SK-N-SH (cell line): Measurements from ENCODE around the gene PEAK1. TPM values are rescaled to one million over a fixed set of nuclear protein-coding genes. Genes with fewer than 3 reads are reported as not detected.

Experiments used
- CTCF ChIA-PET: fragments of 300-600, 350-600 bp; formaldehyde crosslinking; extraction: SDS; loops from one replicate; lab custom pipeline; 2021; lab: Yijun Ruan, JAX
- POLR2A ChIA-PET: fragments of 350-600 bp; sonication (Branson Sonifier 250); formaldehyde crosslinking; extraction: SDS; loops from one replicate; lab custom pipeline; 2020; ENCODE audit warnings: antibody characterized with exemption, inconsistent platforms; lab: Yijun Ruan, JAX
- DNase-seq: peaks from one replicate; pipeline ENCODE4 v3.0.0; 2012
- H2AFZ ChIP-seq: fragments of 200-600 bp; sonication (generic); 2 replicates; pipeline ENCODE4 v1.8.1; 2016; ENCODE audit warnings: antibody characterized with exemption, mild to moderate bottlenecking, low read depth
- H3F3A ChIP-seq: fragments of 200-600 bp; sonication (generic); replicated peaks from 2 replicates; pipeline ENCODE3; 2016; ENCODE audit warnings: antibody characterized with exemption, mild to moderate bottlenecking; ENCODE audit not compliant: insufficient read depth
- H3K27ac ChIP-seq, 2 experiments: fragments of 200-500 bp in 1 of 2; fragments of 200-600 bp in 1 of 2; sonication (Bioruptor generic) in 1 of 2; sonication (generic), shearing (Covaris generic) in 1 of 2; 2 replicates each; pipeline versions ENCODE4 v1.5.1 to v1.6.1; 2014 to 2016; ENCODE audit warnings: low read depth in 2 of 2, inconsistent platforms in 1 of 2, low read length in 1 of 2, mild to moderate bottlenecking in 1 of 2, mixed read lengths in 1 of 2
- H3K27me3 ChIP-seq: fragments of 200-600 bp; sonication (generic), shearing (Covaris generic); 2 replicates; pipeline ENCODE4 v1.6.1; 2016; ENCODE audit warnings: mixed run types; ENCODE audit not compliant: insufficient read depth
- H3K36me3 ChIP-seq, 2 experiments: fragments of 200-500 bp in 1 of 2; fragments of 200-600 bp in 1 of 2; sonication (Bioruptor generic) in 1 of 2; sonication (generic) in 1 of 2; replicated peaks in 1 of 2; 2 replicates each; pipeline versions ENCODE3 to v1.5.1; 2014 to 2016; ENCODE audit warnings: low read length in 1 of 2, mild to moderate bottlenecking in 1 of 2; ENCODE audit not compliant: insufficient read depth in 2 of 2, control insufficient read depth in 1 of 2
- H3K4me1 ChIP-seq, 2 experiments: fragments of 200-500 bp in 1 of 2; fragments of 200-600 bp in 1 of 2; sonication (Bioruptor generic) in 1 of 2; sonication (generic), shearing (Covaris generic) in 1 of 2; 2 replicates each; pipeline versions ENCODE4 v1.5.1 to v1.6.1; 2014 to 2016; ENCODE audit warnings: low read depth in 1 of 2, low read length in 1 of 2, mixed run types in 1 of 2; ENCODE audit not compliant: insufficient read depth in 2 of 2, control insufficient read depth in 1 of 2
- H3K4me2 ChIP-seq: fragments of 200-600 bp; sonication (generic), shearing (Covaris generic); 2 replicates; pipeline ENCODE4 v1.6.1; 2017; ENCODE audit warnings: mixed run types
- H3K4me3 ChIP-seq, 2 experiments: fragments of 200-500 bp in 1 of 2; fragments of 200-600 bp in 1 of 2; sonication (Bioruptor generic) in 1 of 2; sonication (generic), shearing (Covaris generic) in 1 of 2; 2 replicates each; pipeline versions ENCODE4 v1.5.1 to v1.8.1; 2014 to 2016; ENCODE audit warnings: low read depth in 2 of 2, inconsistent platforms in 1 of 2, low read length in 1 of 2, mild to moderate bottlenecking in 1 of 2, mixed read lengths in 1 of 2, moderate library complexity in 1 of 2
- H3K79me2 ChIP-seq: fragments of 200-600 bp; sonication (generic); 2 replicates; pipeline ENCODE4 v1.8.1; 2017; ENCODE audit warnings: mild to moderate bottlenecking; ENCODE audit not compliant: insufficient read depth
- H3K9ac ChIP-seq: fragments of 200-600 bp; sonication (generic); 2 replicates; pipeline ENCODE4 v1.6.1; 2017; ENCODE audit warnings: mixed run types
- H3K9me2 ChIP-seq: fragments of 200-600 bp; sonication (generic); 2 replicates; pipeline ENCODE4 v1.6.1; 2017; ENCODE audit warnings: mixed run types
- H3K9me3 ChIP-seq: fragments of 200-600 bp; sonication (generic); 2 replicates; pipeline ENCODE4 v1.6.1; 2017; ENCODE audit warnings: mixed run types, mild to moderate bottlenecking, moderate library complexity
- H4K20me1 ChIP-seq: fragments of 200-600 bp; sonication (generic); 2 replicates; pipeline ENCODE4 v1.6.1; 2017; ENCODE audit warnings: mild to moderate bottlenecking, mixed run types; ENCODE audit not compliant: insufficient read depth
- EP300 ChIP-seq, 2 experiments: IDR thresholded peaks; 2 replicates each; pipeline versions ENCODE4 v1.4.0 to v1.6.1; 2012; ENCODE audit warnings: borderline replicate concordance in 1 of 2, low read depth in 1 of 2, low read length in 1 of 2
- EZH2phosphoT487 ChIP-seq: fragments of 200-600 bp; sonication (generic); IDR thresholded peaks from 2 replicates; pipeline ENCODE4 v1.6.1; 2017; ENCODE audit warnings: low read depth, mixed run types, mild to moderate bottlenecking, antibody characterized with exemption, moderate library complexity, borderline replicate concordance
- GABPA ChIP-seq: IDR thresholded peaks from 2 replicates; pipeline ENCODE4 v1.4.0; 2012; ENCODE audit warnings: low read depth, mild to moderate bottlenecking
- NFIC ChIP-seq: IDR thresholded peaks from 2 replicates; pipeline ENCODE4 v1.4.0; 2012; ENCODE audit warnings: borderline replicate concordance
- NRF1 ChIP-seq: IDR thresholded peaks from 2 replicates; pipeline ENCODE4 v1.6.1; 2012; ENCODE audit warnings: low read depth, mild to moderate bottlenecking, low read length
- POLR2AphosphoS5 ChIP-seq: IDR thresholded peaks from 2 replicates; pipeline ENCODE4 v1.6.1; 2012; ENCODE audit warnings: low read depth, low read length
- RCOR1 ChIP-seq: fragments of 150-350 bp; IDR thresholded peaks from 2 replicates; pipeline ENCODE4 v1.6.1; 2017; ENCODE audit warnings: antibody characterized with exemption, low read length
- RFX5 ChIP-seq: IDR thresholded peaks from 2 replicates; pipeline ENCODE4 v1.6.1; 2012; ENCODE audit warnings: mild to moderate bottlenecking, improper control_type of control experiment, low read length
- TCF12 ChIP-seq: IDR thresholded peaks from 2 replicates; pipeline ENCODE4 v1.4.0; 2012
- TEAD4 ChIP-seq: IDR thresholded peaks from 2 replicates; pipeline ENCODE4 v1.4.0; 2012; ENCODE audit warnings: mild to moderate bottlenecking, borderline replicate concordance; ENCODE audit not compliant: insufficient read depth
- WGBS: methylation state at CpG from one replicate; pipeline ENCODE4 v1.1.6; 2017; ENCODE audit warnings: low lambda C conversion rate; 5-methylcytosine and 5-hydroxymethylcytosine counted together
- polyA plus RNA-seq, 3 experiments: library from polyadenylated mRNA; depleted of rRNA; stranded (reverse); fragments of >200 nt; gene quantifications; 2 replicates each; pipeline ENCODE4 v1.2.3, GENCODE V29; 2012
- TF ChIP-seq, protein P1 (sequence below): IDR thresholded peaks from 2 replicates; pipeline ENCODE4 v1.4.0; 2012; ENCODE audit warnings: low read depth
- TF ChIP-seq, protein P2 (sequence below): IDR thresholded peaks from 2 replicates; pipeline ENCODE4 v1.6.1; 2012; ENCODE audit warnings: mild to moderate bottlenecking, low read depth, low read length, moderate library complexity
- TF ChIP-seq, protein P3 (sequence below): IDR thresholded peaks from 2 replicates; pipeline ENCODE4 v1.4.0; 2012; ENCODE audit warnings: low read depth, borderline replicate concordance

Gene PEAK1
- polyA plus RNA-seq, 1 of the 3 experiments (the other 2 are of a cell fraction): 9.0 TPM

DNA sequence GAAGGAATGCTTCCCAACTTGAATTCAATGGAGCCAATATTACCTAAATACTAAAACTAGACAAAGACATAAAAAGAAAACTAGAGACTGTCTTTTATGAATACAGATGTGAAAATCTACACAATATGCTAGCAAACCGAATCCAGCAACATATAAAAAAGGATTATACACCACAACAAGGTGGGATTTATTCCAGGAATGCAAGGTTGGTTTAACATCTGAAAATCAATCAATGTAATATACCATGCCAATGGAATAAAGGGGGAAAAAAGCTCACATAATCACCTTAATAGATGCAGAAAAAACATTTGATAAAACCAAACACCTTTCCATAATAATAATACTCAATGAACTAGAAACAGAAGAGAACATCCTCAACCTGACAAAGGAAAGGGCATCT lies 279.7 kb downstream of the PEAK1 start:
- no peak for DNase-seq
- Histone ChIP-seq H2AFZ (no peak overlapping the region), H3K9ac (no peak overlapping the region), H3K4me3 (no peak overlapping the region), H3K27ac (no peak overlapping the region), H3K9me2 (no peaks in the 10 kb centered on the region), H3F3A (peaks cover 29% of the 10 kb centered on the region), H3K27me3 (no peaks in the 10 kb centered on the region), H3K36me3 (peaks cover 0 to 39% of the 10 kb centered on the region in 2 experiments), H3K4me1 (peaks cover 0 to 14% of the 10 kb centered on the region in 2 experiments; a peak in 2 of 4 replicates), H3K9me3 (peaks cover 10% of the 10 kb centered on the region; the same call in 1 of the 2 replicates), H3K79me2 (peaks cover 16% of the 10 kb centered on the region; the same call in 1 of the 2 replicates), H3K4me2 (no peak overlapping the region), H4K20me1 (no peaks in the 10 kb centered on the region)
- 27% methylated on average over 1 of the region's 1 CpG for WGBS
- ChIA-PET CTCF (interaction anchor here (1.0 kb wide), 1 partner anchor 22 kb away, joined by 3 read pairs; no protein-coding TSS in a partner anchor), POLR2A (no interaction called here)
- TF ChIP-seq GABPA (no peak), EP300 (IDR thresholded peaks at IDR 0.05; ENCODE audit: borderline replicate concordance in 1 of 2, low read depth in 1 of 2, low read length in 1 of 2) (no peak), TEAD4 (no peak)
- TF ChIP-seq, protein P1, sequence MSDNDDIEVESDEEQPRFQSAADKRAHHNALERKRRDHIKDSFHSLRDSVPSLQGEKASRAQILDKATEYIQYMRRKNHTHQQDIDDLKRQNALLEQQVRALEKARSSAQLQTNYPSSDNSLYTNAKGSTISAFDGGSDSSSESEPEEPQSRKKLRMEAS: no peak

DNA sequence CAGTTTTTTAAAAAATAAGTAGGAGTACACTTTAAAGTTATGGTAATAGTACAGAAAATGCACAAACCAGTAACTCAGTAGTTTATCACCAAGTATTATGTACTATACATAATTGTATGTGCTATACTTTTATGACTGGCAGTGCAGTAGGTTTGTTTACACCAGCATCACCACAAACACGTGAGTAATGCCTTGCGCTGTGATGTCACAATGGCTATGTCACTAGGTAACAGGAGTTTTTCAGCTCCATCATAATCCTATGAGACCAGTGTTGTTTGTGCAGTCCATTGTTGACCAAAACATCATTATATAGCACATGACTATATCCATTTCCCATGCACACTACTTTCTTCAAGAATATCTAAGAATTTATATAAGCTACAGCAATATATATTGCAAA lies 280.6 kb downstream of the PEAK1 start:
- Histone ChIP-seq H3K27me3 (no peaks in the 10 kb centered on the region), H3K9me2 (no peaks in the 10 kb centered on the region), H3K27ac (no peak overlapping the region), H3K4me2 (no peak overlapping the region), H4K20me1 (no peaks in the 10 kb centered on the region), H3K79me2 (peaks cover 16% of the 10 kb centered on the region; the same call in 1 of the 2 replicates), H3F3A (peaks cover 21% of the 10 kb centered on the region), H3K9ac (no peak overlapping the region), H3K4me3 (no peak overlapping the region), H3K36me3 (peaks cover 0 to 42% of the 10 kb centered on the region in 2 experiments), H3K9me3 (peaks cover 10% of the 10 kb centered on the region; the same call in 1 of the 2 replicates), H2AFZ (no peak overlapping the region), H3K4me1 (peaks cover 0 to 10% of the 10 kb centered on the region in 2 experiments; a peak in 2 of 4 replicates)
- TF ChIP-seq NFIC (no peak), NRF1 (no peak), TCF12 (no peak), RCOR1 (no peak), RFX5 (no peak), EZH2phosphoT487 (no peak), POLR2AphosphoS5 (no peak)
- TF ChIP-seq, protein P2, sequence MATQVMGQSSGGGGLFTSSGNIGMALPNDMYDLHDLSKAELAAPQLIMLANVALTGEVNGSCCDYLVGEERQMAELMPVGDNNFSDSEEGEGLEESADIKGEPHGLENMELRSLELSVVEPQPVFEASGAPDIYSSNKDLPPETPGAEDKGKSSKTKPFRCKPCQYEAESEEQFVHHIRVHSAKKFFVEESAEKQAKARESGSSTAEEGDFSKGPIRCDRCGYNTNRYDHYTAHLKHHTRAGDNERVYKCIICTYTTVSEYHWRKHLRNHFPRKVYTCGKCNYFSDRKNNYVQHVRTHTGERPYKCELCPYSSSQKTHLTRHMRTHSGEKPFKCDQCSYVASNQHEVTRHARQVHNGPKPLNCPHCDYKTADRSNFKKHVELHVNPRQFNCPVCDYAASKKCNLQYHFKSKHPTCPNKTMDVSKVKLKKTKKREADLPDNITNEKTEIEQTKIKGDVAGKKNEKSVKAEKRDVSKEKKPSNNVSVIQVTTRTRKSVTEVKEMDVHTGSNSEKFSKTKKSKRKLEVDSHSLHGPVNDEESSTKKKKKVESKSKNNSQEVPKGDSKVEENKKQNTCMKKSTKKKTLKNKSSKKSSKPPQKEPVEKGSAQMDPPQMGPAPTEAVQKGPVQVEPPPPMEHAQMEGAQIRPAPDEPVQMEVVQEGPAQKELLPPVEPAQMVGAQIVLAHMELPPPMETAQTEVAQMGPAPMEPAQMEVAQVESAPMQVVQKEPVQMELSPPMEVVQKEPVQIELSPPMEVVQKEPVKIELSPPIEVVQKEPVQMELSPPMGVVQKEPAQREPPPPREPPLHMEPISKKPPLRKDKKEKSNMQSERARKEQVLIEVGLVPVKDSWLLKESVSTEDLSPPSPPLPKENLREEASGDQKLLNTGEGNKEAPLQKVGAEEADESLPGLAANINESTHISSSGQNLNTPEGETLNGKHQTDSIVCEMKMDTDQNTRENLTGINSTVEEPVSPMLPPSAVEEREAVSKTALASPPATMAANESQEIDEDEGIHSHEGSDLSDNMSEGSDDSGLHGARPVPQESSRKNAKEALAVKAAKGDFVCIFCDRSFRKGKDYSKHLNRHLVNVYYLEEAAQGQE: no peak
- TF ChIP-seq, protein P3, sequence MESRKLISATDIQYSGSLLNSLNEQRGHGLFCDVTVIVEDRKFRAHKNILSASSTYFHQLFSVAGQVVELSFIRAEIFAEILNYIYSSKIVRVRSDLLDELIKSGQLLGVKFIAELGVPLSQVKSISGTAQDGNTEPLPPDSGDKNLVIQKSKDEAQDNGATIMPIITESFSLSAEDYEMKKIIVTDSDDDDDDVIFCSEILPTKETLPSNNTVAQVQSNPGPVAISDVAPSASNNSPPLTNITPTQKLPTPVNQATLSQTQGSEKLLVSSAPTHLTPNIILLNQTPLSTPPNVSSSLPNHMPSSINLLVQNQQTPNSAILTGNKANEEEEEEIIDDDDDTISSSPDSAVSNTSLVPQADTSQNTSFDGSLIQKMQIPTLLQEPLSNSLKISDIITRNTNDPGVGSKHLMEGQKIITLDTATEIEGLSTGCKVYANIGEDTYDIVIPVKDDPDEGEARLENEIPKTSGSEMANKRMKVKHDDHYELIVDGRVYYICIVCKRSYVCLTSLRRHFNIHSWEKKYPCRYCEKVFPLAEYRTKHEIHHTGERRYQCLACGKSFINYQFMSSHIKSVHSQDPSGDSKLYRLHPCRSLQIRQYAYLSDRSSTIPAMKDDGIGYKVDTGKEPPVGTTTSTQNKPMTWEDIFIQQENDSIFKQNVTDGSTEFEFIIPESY: no peak
- TF ChIP-seq, protein P1: no peak
- POLR2A ChIA-PET: interaction anchor here (0.5 kb wide), 1 partner anchor 35 kb away, joined by 3 read pairs; no protein-coding TSS in a partner anchor
- no peak for DNase-seq
- WGBS: 95% methylated on average over 2 of the region's 2 CpGs
- CTCF ChIA-PET: interaction anchor here (1.0 kb wide), 1 partner anchor 21 kb away, joined by 3 read pairs; no protein-coding TSS in a partner anchor
